SK-N-SH treated with all-trans-retinoic acid at 6 μM for 48 hours (cell line): ENCODE measurements around the gene CACNA1C.

Experiments
- ATAC-seq: fragments of 200-7000 bp; cut with Tn5 transposase; 3 replicates; pipeline ENCODE4 v1.9.1; 2020; ENCODE audit warnings: mild to moderate bottlenecking, moderate library complexity
- ARNTL ChIP-seq: fragments of 450-650 bp; formaldehyde crosslinking; IDR thresholded peaks from 2 replicates; pipeline ENCODE4 v1.5.0; 2020; ENCODE audit warnings: low read depth, mild to moderate bottlenecking, moderate library complexity, borderline replicate concordance
- BACH2 ChIP-seq: fragments of 250-450 bp; sonication (Bioruptor Pico); IDR thresholded peaks from 2 replicates; pipeline ENCODE4 v1.9.0; 2021; ENCODE audit warnings: mild to moderate bottlenecking, borderline replicate concordance
- CREB5 ChIP-seq: fragments of 250-450 bp; sonication (Bioruptor Pico); IDR thresholded peaks from 2 replicates; pipeline ENCODE4 v1.5.1; 2020; ENCODE audit warnings: low read depth, mild to moderate bottlenecking, moderate library complexity
- CSDC2 ChIP-seq: fragments of 250-450 bp; sonication (Bioruptor Pico); IDR thresholded peaks from 2 replicates; pipeline ENCODE4 v1.5.0; 2020; ENCODE audit warnings: mild to moderate bottlenecking, moderate library complexity
- GLIS3 ChIP-seq: fragments of 250-450 bp; sonication (Bioruptor Pico); IDR thresholded peaks from 2 replicates; pipeline ENCODE4 v1.5.0; 2020; ENCODE audit warnings: mild to moderate bottlenecking, moderate library complexity
- ISL1 ChIP-seq: fragments of 250-450 bp; sonication (Bioruptor Pico); IDR thresholded peaks from 2 replicates; pipeline ENCODE4 v2.1.2; 2022; ENCODE audit warnings: mild to moderate bottlenecking, moderate library complexity
- PATZ1 ChIP-seq: fragments of 250-450 bp; sonication (Bioruptor Pico); IDR thresholded peaks from 2 replicates; pipeline ENCODE4 v1.8.0; 2020; ENCODE audit warnings: mild to moderate bottlenecking, moderate library complexity, borderline replicate concordance
- POU6F1 ChIP-seq: fragments of 250-450 bp; sonication (Bioruptor Pico); IDR thresholded peaks from 2 replicates; pipeline ENCODE4 v1.8.0; 2021; ENCODE audit warnings: low read depth, mild to moderate bottlenecking, moderate library complexity, borderline replicate concordance
- PPARA ChIP-seq: fragments of 250-450 bp; sonication (Bioruptor Pico); IDR thresholded peaks from 2 replicates; pipeline ENCODE4 v1.5.0; 2020; ENCODE audit warnings: mild to moderate bottlenecking, borderline replicate concordance
- RARB ChIP-seq: fragments of 250-450 bp; sonication (Bioruptor Pico); IDR thresholded peaks from 2 replicates; pipeline ENCODE4 v1.8.0; 2021; ENCODE audit warnings: mild to moderate bottlenecking, moderate library complexity
- TCF4 ChIP-seq: fragments of 250-450 bp; sonication (Bioruptor Pico); IDR thresholded peaks from 2 replicates; pipeline ENCODE4 v1.8.0; 2021; ENCODE audit warnings: mild to moderate bottlenecking, moderate library complexity, borderline replicate concordance
- TOX ChIP-seq: fragments of 250-450 bp; sonication (Bioruptor Pico); IDR thresholded peaks from 2 replicates; pipeline ENCODE4 v1.8.0; 2021; ENCODE audit warnings: mild to moderate bottlenecking, moderate library complexity, borderline replicate concordance
- TSHZ2 ChIP-seq: fragments of 250-450 bp; sonication (Bioruptor Pico); IDR thresholded peaks from 2 replicates; pipeline ENCODE4 v1.5.0; 2020; ENCODE audit warnings: mild to moderate bottlenecking, moderate library complexity
- ZC3H10 ChIP-seq: fragments of 250-450 bp; sonication (Bioruptor Pico); IDR thresholded peaks from 2 replicates; pipeline ENCODE4 v1.5.1; 2021; ENCODE audit warnings: mild to moderate bottlenecking, moderate library complexity
- ZFP30 ChIP-seq: fragments of 450-650 bp; formaldehyde crosslinking; IDR thresholded peaks from 2 replicates; pipeline ENCODE4 v1.5.0; 2022; ENCODE audit warnings: mild to moderate bottlenecking, moderate library complexity
- ZNF565 ChIP-seq: fragments of 450-650 bp; formaldehyde crosslinking; conservative IDR thresholded peaks from 2 replicates; pipeline ENCODE4 v1.5.0; 2020; ENCODE audit warnings: low read depth, mild to moderate bottlenecking, moderate library complexity
- ZNF8 ChIP-seq: fragments of 450-650 bp; formaldehyde crosslinking; IDR thresholded peaks from 2 replicates; pipeline ENCODE4 v1.5.0; 2020; ENCODE audit warnings: mild to moderate bottlenecking, moderate library complexity

Gene CACNA1C

GRCh38 chr12:2167231-2167630 is 114.4 kb downstream of the CACNA1C start:
- ATAC-seq: no peak
- TF ChIP-seq CREB5 (CRISPR knock-in tag) (no peak), TOX (CRISPR knock-in tag) (no peak), PATZ1 (no peak), POU6F1 (CRISPR knock-in tag) (no peak), ARNTL (no peak), RARB (CRISPR knock-in tag) (no peak), TCF4 (CRISPR knock-in tag) (no peak), PPARA (CRISPR knock-in tag) (no peak), CSDC2 (CRISPR knock-in tag) (no peak), ZNF565 (CRISPR knock-in tag) (no peak), BACH2 (CRISPR knock-in tag) (no peak), ZFP30 (CRISPR knock-in tag) (no peak)

GRCh38 chr12:2168808-2169207 is 116.0 kb downstream of the CACNA1C start:
- TF ChIP-seq POU6F1 (CRISPR knock-in tag) (no peak), GLIS3 (CRISPR knock-in tag) (no peak), ZNF565 (CRISPR knock-in tag) (no peak), ZC3H10 (CRISPR knock-in tag) (no peak), PPARA (CRISPR knock-in tag) (no peak), TOX (CRISPR knock-in tag) (no peak), ISL1 (CRISPR knock-in tag) (no peak), CSDC2 (CRISPR knock-in tag) (no peak), TSHZ2 (CRISPR knock-in tag) (no peak), BACH2 (CRISPR knock-in tag) (no peak), ZNF8 (no peak), ARNTL (no peak), PATZ1 (no peak)
- ATAC-seq: no peak

- no peak for ATAC-seq
- no peak for TF ChIP-seq TOX (CRISPR knock-in tag)
- no peak for TF ChIP-seq POU6F1 (CRISPR knock-in tag)
- TF ChIP-seq, all 23 proteins: peak for 0
Observed at GRCh38 chr12:2169489-2169888, 116.7 kb downstream of the CACNA1C start.
